PFSK-1 (cell line): Measurements from ENCODE around the gene HES5.

Experiments
- POLR2AphosphoS5 ChIP-seq: IDR thresholded peaks from 2 replicates; pipeline ENCODE4 v1.6.1; 2012; ENCODE audit warnings: low read depth, mild to moderate bottlenecking, control low read depth, low read length, moderate library complexity
- SIN3A ChIP-seq: IDR thresholded peaks from 2 replicates; pipeline ENCODE4 v1.6.1; 2012; ENCODE audit warnings: mild to moderate bottlenecking, low read length, moderate library complexity, borderline replicate concordance; ENCODE audit not compliant: insufficient read depth
- TF ChIP-seq, protein P1 (sequence below), 2 experiments: IDR thresholded peaks; 2 replicates each; pipeline versions ENCODE4 v1.6.1 to v1.8.0; 2011 to 2012; ENCODE audit warnings: low read depth in 2 of 2, low read length in 2 of 2, control low read depth in 1 of 2, inconsistent platforms in 1 of 2, mild to moderate bottlenecking in 1 of 2, moderate library complexity in 1 of 2; ENCODE audit not compliant: insufficient read depth in 1 of 2

DNA sequence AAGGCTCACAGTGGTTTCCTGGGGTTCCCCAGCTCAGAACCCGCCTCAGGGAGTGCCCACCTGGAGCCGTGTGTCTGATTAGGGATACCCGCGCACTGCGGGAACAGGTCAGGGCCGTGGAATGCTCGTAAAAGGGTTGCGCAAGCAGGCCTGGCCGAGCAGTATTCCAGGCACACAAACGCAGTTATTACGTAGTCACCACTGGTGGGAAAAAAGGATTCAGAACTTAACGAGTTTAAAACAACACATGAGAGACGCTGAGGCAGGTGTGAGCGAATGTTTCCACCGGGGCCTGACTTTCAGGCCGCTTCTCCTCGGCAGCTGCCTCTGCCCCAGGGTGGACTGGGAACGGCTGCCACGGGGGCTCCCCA lies 35.8 kb downstream of the HES5 start:
- TF ChIP-seq SIN3A (no peak), POLR2AphosphoS5 (no peak)
- TF ChIP-seq, protein P1, sequence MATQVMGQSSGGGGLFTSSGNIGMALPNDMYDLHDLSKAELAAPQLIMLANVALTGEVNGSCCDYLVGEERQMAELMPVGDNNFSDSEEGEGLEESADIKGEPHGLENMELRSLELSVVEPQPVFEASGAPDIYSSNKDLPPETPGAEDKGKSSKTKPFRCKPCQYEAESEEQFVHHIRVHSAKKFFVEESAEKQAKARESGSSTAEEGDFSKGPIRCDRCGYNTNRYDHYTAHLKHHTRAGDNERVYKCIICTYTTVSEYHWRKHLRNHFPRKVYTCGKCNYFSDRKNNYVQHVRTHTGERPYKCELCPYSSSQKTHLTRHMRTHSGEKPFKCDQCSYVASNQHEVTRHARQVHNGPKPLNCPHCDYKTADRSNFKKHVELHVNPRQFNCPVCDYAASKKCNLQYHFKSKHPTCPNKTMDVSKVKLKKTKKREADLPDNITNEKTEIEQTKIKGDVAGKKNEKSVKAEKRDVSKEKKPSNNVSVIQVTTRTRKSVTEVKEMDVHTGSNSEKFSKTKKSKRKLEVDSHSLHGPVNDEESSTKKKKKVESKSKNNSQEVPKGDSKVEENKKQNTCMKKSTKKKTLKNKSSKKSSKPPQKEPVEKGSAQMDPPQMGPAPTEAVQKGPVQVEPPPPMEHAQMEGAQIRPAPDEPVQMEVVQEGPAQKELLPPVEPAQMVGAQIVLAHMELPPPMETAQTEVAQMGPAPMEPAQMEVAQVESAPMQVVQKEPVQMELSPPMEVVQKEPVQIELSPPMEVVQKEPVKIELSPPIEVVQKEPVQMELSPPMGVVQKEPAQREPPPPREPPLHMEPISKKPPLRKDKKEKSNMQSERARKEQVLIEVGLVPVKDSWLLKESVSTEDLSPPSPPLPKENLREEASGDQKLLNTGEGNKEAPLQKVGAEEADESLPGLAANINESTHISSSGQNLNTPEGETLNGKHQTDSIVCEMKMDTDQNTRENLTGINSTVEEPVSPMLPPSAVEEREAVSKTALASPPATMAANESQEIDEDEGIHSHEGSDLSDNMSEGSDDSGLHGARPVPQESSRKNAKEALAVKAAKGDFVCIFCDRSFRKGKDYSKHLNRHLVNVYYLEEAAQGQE (IDR thresholded peaks at IDR 0.05; ENCODE audit: insufficient read depth in 1 of 2, low read depth in 2 of 2, low read length in 2 of 2) = no peak
